NCI-H2227 (cell line): ENCODE measurements around the gene NF1.
"Not testable (repeated sequence)": the region's sequence is repeated elsewhere in the genome, so short reads cannot be mapped to it uniquely, and the experiment has no call there.

ENCODE experiments used
- DNase-seq: peaks from one replicate; lab custom pipeline; 2025; ENCODE audit not compliant: unreplicated experiment; lab: John Stamatoyannopoulos, UW

The NF1 gene

DNA sequence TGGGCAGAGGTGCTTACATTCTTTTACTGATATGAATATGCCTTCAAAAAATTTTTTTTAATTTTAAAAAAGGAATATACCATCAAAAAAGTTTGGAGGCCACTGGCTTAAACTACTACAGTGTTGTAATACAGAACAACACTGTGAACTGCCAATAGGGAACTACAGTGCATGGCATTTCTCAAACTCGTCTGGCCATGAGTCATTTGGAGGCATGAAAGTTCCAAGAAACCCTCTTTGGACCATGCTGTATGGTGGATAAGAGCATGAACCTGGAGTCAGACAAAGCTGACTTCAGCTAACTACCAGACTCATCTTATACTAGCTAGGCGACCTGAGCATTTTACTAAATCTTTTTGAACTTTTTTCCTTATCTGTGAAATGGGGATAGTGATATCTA is 9.2 kb upstream of the NF1 start:
- DNase-seq, result no peak

DNA sequence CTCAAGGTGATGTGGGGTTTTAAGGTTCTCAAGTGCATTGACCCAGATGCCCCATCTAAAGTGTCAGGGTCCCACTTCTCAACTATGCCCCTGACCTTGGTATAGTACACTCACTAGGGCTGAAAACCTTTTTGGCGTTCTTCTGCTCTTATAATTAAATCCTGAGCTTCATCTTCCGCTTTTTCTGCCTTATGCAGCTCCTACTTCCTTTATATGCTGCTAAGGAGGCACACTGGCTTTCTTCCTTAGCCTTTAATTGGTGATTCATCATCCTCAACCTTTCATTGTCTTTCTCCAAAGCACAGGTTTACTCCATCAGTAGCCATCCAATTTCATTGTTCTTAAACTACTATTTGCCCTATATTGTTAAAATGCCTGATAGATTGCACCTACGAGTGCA is 5.3 kb upstream of the NF1 start:
- no peak for DNase-seq

DNA sequence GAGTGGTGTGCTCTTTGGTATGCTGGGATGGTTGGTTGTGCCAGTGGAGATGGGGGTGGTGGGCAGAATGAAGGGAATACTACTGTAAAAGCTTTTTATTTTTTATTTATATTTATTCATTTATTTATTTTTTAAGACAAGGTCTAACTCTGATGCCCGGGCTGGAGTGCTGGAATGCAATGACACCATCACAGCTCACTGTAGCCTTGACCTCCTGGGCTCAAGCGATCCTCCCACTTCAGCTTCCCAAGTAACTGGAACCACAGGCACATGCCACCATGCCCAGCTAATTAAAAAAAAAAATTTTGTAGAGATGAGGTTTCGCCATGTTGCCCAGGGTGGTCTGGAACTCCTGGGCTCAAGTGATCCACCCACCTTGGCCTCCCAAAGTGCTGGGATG is 4.1 kb upstream of the NF1 start:
- not testable (repeated sequence) for DNase-seq

DNA sequence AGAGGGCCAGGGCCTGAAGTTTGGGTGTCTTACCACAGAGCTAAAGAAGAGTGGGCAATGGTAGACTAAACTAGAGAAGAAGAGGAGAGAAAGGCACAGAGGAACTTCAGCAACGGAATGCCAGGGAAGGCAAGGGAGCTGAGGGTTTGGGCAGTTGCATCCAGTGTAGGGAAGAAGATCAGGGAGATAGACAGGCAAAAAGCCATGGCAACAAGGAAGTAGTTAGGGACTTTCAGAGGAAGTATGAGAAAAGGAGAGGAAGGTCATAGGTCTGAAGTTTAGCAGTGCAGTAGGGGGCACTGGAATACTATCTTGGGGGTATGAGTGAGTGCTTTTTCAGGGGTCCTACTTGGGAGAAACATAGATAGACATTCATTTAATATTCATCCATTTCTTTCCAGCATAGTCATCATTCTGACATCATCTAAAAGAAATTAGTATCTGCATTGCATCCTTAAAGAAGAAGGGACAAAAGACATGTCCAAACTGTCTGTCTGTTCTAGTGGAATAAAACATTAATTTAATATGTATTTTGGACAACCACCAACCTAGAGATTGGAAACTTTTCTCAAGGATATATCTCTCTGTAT is 2.2 kb upstream of the NF1 start:
- DNase-seq, result no peak

DNA sequence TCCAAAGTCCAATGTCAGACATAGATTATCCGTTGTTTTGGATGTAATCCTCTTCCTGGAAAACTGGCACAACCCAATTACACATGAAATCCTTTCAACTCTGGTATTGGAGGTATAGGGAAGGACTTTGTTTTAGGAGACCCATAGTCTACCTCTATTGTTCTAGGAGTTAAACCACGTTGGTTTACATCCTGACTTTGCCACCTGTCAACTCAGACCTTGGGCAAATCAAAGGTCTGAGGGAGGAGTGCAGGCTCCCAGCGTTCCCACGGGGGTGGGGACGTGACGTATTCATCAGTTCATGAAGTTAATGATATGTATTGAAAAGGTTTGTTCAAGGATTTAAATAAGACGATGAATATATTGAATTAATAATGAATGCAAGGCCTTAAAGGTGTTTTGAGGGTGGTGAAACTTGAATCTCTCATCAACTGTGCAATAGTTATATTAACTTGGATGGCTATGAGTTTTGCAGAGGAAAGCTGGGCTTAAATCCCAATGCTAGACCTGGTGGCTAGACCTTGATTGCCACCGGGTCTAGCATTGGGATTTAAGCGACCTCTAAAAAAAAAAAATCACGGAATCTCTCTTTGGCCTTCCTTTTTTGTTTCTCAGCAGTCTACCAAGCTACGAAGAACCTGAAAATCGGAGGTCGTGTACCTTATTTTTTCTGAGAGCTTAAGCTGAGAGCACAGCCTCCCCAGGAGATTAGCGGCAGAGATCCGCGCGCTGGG is 744 bp upstream of the NF1 start:
- peak; percentile 19 for DNase-seq

DNA sequence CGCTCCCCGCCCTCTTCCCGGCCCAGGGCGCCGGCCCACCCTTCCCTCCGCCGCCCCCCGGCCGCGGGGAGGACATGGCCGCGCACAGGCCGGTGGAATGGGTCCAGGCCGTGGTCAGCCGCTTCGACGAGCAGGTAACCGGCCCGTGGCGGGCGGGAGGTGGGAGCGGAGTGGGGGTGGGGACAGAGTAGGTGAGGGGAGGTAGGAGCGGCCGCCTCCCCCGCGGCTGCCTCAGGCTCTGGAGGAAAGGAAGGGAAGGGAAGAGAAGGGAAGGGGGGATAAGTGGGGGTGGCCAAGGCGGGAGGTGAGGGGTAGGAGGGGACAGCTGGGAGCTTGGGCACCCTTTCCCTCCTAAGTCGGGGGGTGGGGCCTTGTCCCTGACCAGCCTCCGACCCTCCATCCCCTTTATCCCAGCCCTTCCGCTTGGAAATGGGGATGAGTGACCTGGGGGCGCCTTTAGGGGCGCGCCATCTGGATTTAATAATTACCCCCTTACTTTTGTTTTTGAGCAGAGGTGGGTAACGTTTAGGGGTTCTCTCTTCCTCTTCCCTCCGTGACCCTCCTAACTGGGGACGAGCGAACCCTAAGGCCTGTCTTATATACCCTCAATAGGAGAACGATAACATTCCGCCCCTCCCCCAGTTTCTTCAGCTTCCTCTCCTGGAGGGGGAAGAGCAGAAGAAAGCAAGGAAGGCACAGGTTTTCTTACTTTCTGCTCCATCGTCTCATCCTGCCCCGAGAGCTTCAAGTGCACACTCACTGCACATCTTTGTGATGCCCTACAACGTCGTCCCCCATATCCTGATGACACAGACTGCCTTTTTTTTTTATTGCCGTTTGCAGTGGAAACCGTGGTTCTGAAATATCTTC is 694 bp downstream of the NF1 start:
- DNase-seq, result peak; percentile 54

DNA sequence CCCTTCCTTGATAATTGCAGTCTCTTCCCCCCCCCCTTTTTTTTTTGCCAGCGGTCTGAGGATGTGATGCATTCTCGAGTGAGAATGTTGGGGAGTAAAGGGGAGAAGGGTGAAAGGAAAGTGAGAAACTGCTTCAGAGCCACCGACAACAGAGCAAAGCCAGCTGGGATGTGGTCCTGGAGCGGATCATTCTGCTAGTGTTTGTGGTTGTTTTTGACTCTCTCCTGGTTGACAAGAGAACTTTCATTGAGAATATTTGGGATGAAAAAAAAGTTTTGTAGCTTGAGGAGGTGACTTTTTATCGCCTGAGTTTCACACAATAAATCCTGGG is 1.3 kb downstream of the NF1 start:
- DNase-seq, result peak; percentile 31

DNA sequence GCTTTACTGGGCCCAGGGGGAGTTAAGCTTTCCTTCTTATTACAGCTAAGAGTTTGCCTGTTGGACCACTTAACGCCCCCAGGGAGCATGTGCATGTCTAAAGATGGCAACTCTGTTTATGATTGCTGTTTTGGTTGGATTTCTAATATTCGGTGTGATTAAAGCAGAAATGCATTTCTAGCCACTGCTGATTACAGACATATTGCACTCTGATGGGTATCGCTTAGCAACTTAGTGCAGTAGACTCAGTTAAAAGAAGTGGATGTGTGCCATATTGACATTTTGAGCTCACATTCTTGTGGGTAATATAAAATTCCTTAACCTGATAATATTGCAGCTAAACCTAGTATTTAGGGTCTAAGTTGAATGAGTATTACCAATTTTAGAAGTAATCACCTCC is 4.2 kb downstream of the NF1 start:
- DNase-seq, result no peak

DNA sequence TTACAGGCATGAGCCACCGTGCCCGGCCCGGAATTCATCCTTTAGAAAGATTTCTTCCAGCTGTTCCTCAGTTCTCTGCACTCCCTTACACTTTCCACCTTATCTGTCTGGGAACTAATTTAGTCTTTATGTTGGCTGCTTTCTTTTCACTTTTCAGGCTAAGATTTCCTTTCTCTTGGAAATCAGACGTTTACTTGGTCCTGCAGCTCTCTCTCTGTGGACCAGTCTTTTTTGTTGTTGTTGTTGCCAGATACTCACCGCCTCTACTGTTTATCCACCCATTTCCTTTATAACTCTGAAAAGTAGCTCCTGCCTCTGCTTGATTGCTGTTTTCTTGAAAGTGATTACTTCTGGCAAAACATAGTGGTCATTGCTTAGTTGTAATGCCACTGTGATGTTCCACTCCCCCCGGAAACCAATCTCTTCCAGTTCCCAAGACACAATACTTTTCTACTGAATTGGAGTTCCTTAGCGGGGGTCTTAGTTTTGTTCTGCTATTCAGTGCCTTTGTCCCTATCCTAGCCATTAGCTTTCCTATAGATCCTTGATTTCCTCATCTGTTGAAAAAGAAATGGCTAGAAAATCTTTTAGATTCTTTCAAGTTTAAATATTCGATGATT is 6.2 kb downstream of the NF1 start:
- no peak for DNase-seq

DNA sequence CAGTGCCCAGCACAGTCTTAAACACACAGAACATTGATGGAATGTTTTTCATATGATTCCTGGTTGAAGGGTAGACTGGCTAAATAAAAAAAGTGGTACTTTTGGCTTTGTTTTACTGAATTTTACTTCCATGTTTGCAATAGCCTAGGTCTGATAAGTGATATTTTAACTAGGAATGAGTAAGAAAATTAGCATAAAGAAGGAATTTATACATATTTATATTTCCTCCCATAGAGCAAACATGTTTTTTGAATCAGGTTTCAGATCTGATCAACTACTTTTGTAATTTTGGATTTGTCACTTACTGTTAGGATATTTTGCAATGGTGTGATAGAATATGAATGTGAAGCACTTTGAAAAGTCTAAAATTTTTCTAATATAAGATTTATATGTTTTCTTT is 7.2 kb downstream of the NF1 start:
- DNase-seq, result no peak

DNA sequence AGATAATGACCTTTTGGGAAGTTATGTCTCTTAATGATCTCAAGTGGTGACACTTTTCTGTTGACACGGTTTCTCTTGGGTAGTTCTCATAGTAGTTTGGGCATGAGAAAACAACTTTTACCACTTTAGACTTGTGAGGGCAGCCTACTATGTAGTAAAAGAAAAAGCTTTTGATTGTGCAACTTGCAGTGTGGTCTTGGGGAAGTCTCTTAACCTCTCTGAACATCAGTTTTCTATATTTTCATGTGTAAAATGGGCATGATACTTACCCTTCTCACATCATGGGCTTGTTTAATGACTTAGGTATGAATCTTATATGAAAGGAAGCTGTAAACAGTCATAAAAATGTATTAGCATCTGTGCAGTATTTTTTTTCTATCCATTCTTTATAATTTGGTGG is 11.2 kb downstream of the NF1 start:
- no peak for DNase-seq

DNA sequence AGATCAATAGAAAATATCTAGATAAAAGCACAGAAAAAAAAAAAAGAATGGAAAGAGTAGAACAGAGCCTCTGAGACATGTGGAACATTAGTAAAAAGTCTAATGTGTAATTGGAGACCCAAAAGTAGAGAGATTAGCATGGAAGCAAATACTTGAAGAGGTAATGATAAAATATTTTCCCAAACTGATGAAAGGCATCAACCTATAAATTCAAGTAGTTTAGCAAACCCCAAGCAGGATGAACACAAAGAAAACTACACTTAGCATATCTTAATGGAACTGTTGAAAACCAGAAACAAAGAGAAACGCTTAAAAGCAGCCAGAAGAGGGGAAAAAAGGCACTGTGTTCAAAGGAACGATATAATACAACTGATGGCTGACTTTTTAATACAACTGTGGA is 16.4 kb downstream of the NF1 start:
- no peak for DNase-seq

DNA sequence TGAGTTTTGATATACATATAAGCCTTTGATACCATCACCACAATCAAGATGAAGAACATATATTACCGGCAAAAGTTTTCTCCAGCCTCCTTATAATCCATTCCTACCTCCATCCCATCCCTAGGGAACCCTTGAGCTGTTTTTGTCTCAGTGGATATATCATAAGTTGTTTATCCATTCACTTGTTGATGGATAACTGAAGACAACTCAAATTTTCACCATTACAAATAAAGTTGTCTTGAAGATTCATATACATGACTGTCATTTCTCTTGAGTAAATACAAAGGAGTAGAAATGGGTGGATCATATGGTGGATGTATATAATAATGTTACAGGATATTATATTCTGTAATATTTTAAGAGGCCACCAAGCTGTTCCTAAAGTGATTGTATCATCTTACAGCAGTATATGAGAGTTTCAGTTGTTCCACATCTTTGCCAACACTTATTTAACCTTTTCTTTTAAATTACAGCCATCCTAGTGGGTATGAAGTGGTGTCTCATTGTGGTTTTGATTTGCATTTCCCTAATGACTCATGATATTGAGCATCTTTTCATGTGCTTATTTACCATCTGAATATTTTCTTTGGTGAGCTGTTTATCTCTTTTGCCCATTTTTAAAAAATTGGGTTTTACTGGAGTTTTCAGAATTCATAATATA is 17.4 kb downstream of the NF1 start:
- DNase-seq, result no peak

DNA sequence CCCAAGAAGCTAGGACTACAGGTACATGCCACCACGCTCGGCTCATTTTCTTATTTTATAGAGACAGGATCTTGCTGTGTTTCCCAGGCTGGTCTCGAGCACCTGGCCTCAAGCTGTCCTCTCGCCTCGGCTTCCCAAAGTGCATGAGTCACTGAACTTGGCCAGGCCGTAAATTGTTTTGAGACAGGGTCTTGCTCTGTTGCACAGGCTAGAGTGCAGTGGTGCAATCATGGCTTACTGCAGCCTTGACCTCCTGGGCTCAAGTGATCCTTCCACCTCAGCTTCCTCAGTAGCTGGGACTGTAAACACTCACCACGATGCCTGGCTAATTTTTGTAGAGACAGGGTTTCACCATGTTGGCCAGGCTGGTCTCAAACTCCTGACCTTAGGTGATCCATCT is 18.6 kb downstream of the NF1 start:
- DNase-seq, result not testable (repeated sequence)

DNA sequence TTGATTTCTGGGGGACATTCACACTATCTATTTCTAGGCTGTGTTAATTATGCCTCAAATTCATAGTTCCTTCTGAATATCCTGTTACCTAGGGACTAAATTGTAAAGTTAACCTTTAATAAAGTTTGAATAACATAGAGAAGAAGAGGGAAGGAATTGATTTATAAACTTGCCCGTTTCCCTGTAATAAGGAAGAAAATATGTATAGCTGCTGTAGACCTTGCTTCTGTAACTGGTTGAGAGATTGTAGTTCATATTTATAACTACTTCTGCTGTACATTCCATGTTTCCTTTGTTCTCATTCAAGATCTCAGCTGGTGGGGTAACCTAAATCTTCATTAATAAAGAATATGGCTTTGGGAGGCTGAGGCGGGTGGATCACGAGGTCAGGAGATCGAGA is 19.2 kb downstream of the NF1 start:
- DNase-seq, result no peak

DNA sequence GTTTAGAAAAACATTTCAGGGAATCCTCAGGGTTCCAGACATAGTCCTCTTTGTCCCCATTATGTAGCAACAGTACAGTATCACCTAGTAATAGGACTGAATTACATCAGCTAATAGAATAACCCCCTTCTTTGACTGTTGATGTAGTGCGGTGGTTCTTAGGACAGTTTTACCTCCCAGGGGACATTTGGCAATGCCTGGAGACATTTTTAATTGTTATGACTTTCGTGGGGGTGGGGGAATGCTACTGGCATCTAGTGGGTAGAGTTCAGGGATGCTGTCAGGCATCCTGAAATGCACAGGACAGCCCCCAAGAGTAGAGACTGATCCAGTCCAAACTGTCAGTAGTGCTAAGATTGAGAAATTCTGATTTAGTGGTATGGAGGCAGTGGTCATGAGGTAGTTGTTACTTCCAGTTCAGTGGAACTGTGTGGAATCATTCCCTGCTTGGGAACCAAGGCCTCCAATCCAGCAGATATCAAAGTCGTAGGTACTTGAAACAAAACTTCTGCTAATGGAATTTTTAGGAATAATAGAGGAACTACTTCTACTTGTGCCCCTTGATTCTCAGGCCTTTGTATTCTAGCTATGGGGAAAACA is 20.3 kb downstream of the NF1 start:
- DNase-seq, result no peak

DNA sequence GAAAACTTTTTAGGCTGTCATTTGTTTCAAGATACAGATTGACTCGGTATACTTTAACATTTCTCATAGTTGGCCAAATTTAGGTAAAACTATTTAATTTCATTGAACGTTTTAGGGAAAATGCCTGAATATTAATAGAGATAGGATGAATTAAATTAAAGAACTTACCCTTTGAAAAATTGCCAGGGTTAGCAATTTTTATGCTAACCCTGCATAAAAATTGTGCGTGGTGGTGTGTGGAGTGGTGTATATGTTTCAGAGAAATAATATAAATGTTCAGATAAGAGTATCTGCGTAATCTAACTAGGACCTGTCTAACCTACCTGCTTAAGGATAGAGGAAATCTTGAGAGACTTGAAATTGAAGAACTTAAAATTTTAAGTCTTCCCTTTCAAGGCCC is 21.4 kb downstream of the NF1 start:
- no peak for DNase-seq

DNA sequence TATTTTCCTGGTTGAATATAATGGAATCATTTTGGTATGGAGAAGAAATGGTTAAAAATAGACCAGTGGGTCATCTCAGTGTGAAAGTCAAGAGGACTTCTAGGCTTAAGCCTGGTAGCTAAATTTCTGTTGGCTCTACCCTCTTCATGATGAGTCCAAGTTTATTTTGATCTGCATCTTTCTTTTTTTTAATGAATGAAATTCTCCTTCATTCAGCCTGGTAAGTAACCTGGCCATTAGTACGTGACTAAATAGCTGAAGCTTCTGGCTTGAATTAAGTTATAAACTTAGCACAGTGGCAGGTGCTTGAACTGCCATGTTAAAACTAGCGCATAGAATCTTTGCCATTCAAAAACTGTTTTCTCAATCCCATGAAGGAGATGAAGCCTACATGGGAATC is 28.0 kb downstream of the NF1 start:
- DNase-seq, result no peak

DNA sequence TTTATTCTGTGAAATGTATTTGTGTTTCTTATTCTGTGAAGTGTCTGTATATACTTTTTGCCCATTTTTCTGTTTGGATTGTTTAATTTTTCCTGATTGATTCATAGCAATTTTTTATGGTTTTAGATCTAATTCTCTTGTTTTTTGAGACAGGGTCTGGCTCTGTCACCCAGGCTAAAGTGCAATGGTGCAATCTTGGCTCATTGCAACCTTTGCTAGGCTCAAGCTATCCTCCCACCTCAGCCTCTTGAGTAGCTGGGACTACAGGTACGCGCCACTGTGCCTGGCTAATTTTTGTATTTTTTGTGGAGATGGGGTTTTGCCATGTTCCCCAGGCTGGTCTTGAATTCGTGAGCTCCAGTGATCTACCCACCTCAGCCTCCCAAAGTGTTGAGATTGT is 31.5 kb downstream of the NF1 start:
- DNase-seq, result no peak

DNA sequence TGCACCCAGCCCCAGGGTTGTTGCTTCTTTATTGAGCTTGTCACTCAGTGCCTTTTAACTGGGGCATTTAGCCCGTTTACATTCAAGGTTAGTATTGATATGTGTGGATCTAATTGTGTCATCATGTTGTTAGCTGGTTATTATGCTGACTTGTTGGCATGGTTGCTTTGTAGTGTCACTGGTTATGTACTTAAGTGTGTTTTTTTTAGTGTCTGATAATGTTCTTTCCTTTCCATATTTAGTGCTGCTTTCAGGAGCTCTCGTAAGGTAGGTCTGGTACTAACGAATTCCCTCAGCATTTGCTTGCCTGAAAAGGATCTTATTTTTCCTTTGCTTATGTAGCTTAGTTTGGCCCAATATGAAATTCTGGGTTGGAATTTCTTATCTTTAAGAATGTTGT is 33.5 kb downstream of the NF1 start:
- DNase-seq, result no peak
